Prostate gland (tissue), 2 donors: Measurements from ENCODE around the gene IGF1R.

Source experiments
- CTCF ChIP-seq, 4 experiments: fragments of 200-600 bp in 2 of 4; fragments of 450-650 bp in 2 of 4; sonication (generic) in 2 of 4; IDR thresholded peaks; 1 replicate in 3 of 4; 2 replicates in 1 of 4; pipeline ENCODE4 v1.5.1; 2016 to 2019; ENCODE audit warnings: antibody characterized with exemption in 4 of 4, mild to moderate bottlenecking in 2 of 4, moderate library complexity in 2 of 4
- POLR2A ChIP-seq: fragments of 450-650 bp; IDR thresholded peaks from one replicate; pipeline ENCODE4 v1.6.1; 2016; ENCODE audit warnings: antibody characterized with exemption, mild to moderate bottlenecking
- POLR2AphosphoS5 ChIP-seq: sonication (generic); formaldehyde crosslinking; IDR thresholded peaks from one replicate; pipeline ENCODE4 v1.6.1; 2017; ENCODE audit warnings: antibody characterized with exemption

- TF ChIP-seq POLR2AphosphoS5: no peak
- no peak for TF ChIP-seq POLR2A
- no peak for TF ChIP-seq CTCF (IDR thresholded peaks at IDR 0.05)
Observed at GRCh38 chr15:98628216-98628615, 20.1 kb upstream of the IGF1R start.
